HepG2 (cell line): ENCODE measurements around the gene SNX21. TPM values are rescaled to one million over a fixed set of nuclear protein-coding genes. Genes with fewer than 3 reads are reported as not detected.

Experiments used
- CCAR2 ChIP-seq: fragments of 200-400 bp; formaldehyde crosslinking; optimal IDR thresholded peaks from 2 replicates; pipeline ENCODE3; 2018; ENCODE audit warnings: low read depth, mild to moderate bottlenecking, low read length, moderate library complexity
- KLF6 ChIP-seq: IDR thresholded peaks from 2 replicates; pipeline ENCODE4 v1.8.0; 2016; ENCODE audit warnings: missing biosample characterization, missing genetic modification reagents
- MTERF4 ChIP-seq: sonication (generic); formaldehyde crosslinking; IDR thresholded peaks from 2 replicates; pipeline ENCODE4 v1.8.0; 2023; ENCODE audit warnings: mild to moderate bottlenecking, missing genetic modification reagents
- NFE2L1 ChIP-seq: sonication (generic); formaldehyde crosslinking; IDR thresholded peaks from 2 replicates; pipeline ENCODE4 v1.4.0; 2020; ENCODE audit warnings: missing genetic modification reagents, mild to moderate bottlenecking, borderline replicate concordance
- RFX1 ChIP-seq: fragments of 450-650 bp; IDR thresholded peaks from 2 replicates; pipeline ENCODE4 v1.6.1; 2017
- SETDB1 ChIP-seq: sonication (generic); formaldehyde crosslinking; IDR thresholded peaks from 2 replicates; pipeline ENCODE4 v1.5.1; 2020; ENCODE audit warnings: missing genetic modification reagents, mild to moderate bottlenecking, borderline replicate concordance
- SIN3B ChIP-seq: fragments of 150-350 bp; IDR thresholded peaks from 2 replicates; pipeline ENCODE4 v1.6.1; 2014; ENCODE audit warnings: low read length
- SOX13 ChIP-seq, 3 experiments: fragments of 450-650 bp in 1 of 3; sonication (generic) in 1 of 3; formaldehyde crosslinking in 1 of 3; IDR thresholded peaks in 2 of 3; conservative IDR thresholded peaks in 1 of 3; 2 replicates each; pipeline versions ENCODE4 v1.5.0 to v1.6.1; 2016 to 2020; ENCODE audit warnings: antibody characterized with exemption in 1 of 3, mild to moderate bottlenecking in 1 of 3, missing compliant biosample characterization in 1 of 3, missing genetic modification reagents in 1 of 3, moderate library complexity in 1 of 3
- ZC3H13 ChIP-seq: sonication (generic); formaldehyde crosslinking; IDR thresholded peaks from 2 replicates; pipeline ENCODE4 v1.8.1; 2023; ENCODE audit warnings: mild to moderate bottlenecking, missing genetic modification reagents, moderate library complexity
- ZFP36 ChIP-seq: fragments of 150-350 bp; IDR thresholded peaks from 2 replicates; pipeline ENCODE4 v1.6.1; 2018; ENCODE audit warnings: borderline replicate concordance, low read length, low read depth; ENCODE audit not compliant: partially characterized antibody
- ZNF124 ChIP-seq: sonication (generic); formaldehyde crosslinking; IDR thresholded peaks from 2 replicates; pipeline ENCODE4 v1.4.0; 2020; ENCODE audit warnings: missing genetic modification reagents
- ZNF335 ChIP-seq: sonication (generic); formaldehyde crosslinking; IDR thresholded peaks from 2 replicates; pipeline ENCODE4 v1.4.0; 2020; ENCODE audit warnings: missing genetic modification reagents
- ZNF432 ChIP-seq: sonication (generic); formaldehyde crosslinking; IDR thresholded peaks from 2 replicates; pipeline ENCODE4 v1.5.0; 2020; ENCODE audit warnings: missing genetic modification reagents, mild to moderate bottlenecking, borderline replicate concordance
- ZNF609 ChIP-seq: sonication (generic); formaldehyde crosslinking; IDR thresholded peaks from 2 replicates; pipeline ENCODE4 v1.4.0; 2020; ENCODE audit warnings: mild to moderate bottlenecking, missing genetic modification reagents, borderline replicate concordance
- polyA plus RNA-seq, 8 experiments: library from polyadenylated mRNA; depleted of rRNA in 3 of 8; stranded (reverse) in 7 of 8; unstranded in 1 of 8; fragments of >200 nt; fragmentation: Illumina TruSeq in 4 of 8; extraction: Trizol in 4 of 8; gene quantifications; 2 replicates each; pipeline versions ENCODE4 v1.2.1 to v1.2.3, GENCODE V29; 2011 to 2016; ENCODE audit warnings: low read depth in 4 of 8, missing spikeins in 1 of 8, mixed read lengths in 1 of 8; ENCODE audit not compliant: insufficient read depth in 1 of 8
- total RNA-seq, 5 experiments: library from RNA; depleted of rRNA; stranded (reverse); fragments of >200 nt; fragmentation: Illumina TruSeq; extraction: Trizol; gene quantifications; 2 replicates each; pipeline ENCODE4 v1.2.3, GENCODE V29; 2016; ENCODE audit warnings: low read depth in 1 of 5
- TF ChIP-seq, protein P1 (sequence below), 2 experiments: sonication (generic) in 1 of 2; formaldehyde crosslinking in 1 of 2; IDR thresholded peaks; 2 replicates each; pipeline versions ENCODE4 v1.6.1 to v1.9.0; 2014 to 2022; ENCODE audit warnings: antibody characterized with exemption in 1 of 2, borderline replicate concordance in 1 of 2, inconsistent platforms in 1 of 2, low read depth in 1 of 2, missing genetic modification reagents in 1 of 2

Gene SNX21
- total and polyA plus RNA-seq, 2 of the 13 experiments (the other 11 are each of a cell fraction or from before 2014, with no cell fraction given), result 7.7 to 12.8 TPM

GRCh38 chr20:45890077-45890984, 56.7 kb downstream of the SNX21 start (continued):
- TF ChIP-seq, protein P1, sequence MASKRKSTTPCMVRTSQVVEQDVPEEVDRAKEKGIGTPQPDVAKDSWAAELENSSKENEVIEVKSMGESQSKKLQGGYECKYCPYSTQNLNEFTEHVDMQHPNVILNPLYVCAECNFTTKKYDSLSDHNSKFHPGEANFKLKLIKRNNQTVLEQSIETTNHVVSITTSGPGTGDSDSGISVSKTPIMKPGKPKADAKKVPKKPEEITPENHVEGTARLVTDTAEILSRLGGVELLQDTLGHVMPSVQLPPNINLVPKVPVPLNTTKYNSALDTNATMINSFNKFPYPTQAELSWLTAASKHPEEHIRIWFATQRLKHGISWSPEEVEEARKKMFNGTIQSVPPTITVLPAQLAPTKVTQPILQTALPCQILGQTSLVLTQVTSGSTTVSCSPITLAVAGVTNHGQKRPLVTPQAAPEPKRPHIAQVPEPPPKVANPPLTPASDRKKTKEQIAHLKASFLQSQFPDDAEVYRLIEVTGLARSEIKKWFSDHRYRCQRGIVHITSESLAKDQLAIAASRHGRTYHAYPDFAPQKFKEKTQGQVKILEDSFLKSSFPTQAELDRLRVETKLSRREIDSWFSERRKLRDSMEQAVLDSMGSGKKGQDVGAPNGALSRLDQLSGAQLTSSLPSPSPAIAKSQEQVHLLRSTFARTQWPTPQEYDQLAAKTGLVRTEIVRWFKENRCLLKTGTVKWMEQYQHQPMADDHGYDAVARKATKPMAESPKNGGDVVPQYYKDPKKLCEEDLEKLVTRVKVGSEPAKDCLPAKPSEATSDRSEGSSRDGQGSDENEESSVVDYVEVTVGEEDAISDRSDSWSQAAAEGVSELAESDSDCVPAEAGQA (IDR thresholded peaks at IDR 0.05; ENCODE audit: low read depth), result no peak
- TF ChIP-seq, protein P1 (CRISPR knock-in tag; IDR thresholded peaks at IDR 0.05; ENCODE audit: borderline replicate concordance), result no peak
- no peak for TF ChIP-seq RFX1
- TF ChIP-seq SOX13 (IDR thresholded peaks at IDR 0.05), result no peak
- TF ChIP-seq SOX13 (CRISPR knock-in tag; conservative IDR thresholded peaks at IDR 0.05 in 1 of 2, IDR thresholded peaks at IDR 0.05 in 1 of 2), result peak in 1 of 2 experiments; percentile 47; a peak in 1 of 4 replicates
- TF ChIP-seq ZNF609 (CRISPR knock-in tag), result no peak
- no peak for TF ChIP-seq ZNF335 (CRISPR knock-in tag)
- TF ChIP-seq CCAR2, result no peak
- 0 out of 2 replicates have a peak, but pooled peaks have one; percentile 2 for TF ChIP-seq ZNF432 (CRISPR knock-in tag)
- peak; percentile 84 for TF ChIP-seq SETDB1
- TF ChIP-seq SIN3B, result peak; percentile 3; the same call in 1 of the 2 replicates
- TF ChIP-seq ZC3H13 (CRISPR knock-in tag), result peak; percentile 92
- TF ChIP-seq ZNF124 (CRISPR knock-in tag), result peak; percentile 42; the same call in 1 of the 2 replicates
- peak; percentile 62; the same call in 1 of the 2 replicates for TF ChIP-seq KLF6 (CRISPR knock-in tag)
- TF ChIP-seq ZFP36, result peak; percentile 70
- 0 out of 2 replicates have a peak, but pooled peaks have one; percentile 17 for TF ChIP-seq NFE2L1 (CRISPR knock-in tag)
- TF ChIP-seq MTERF4 (CRISPR knock-in tag), result 0 out of 2 replicates have a peak, but pooled peaks have one; percentile 26
